ENCODE data around the gene TPP2. TPM values are rescaled to one million over a fixed set of nuclear protein-coding genes. Genes with fewer than 3 reads are reported as not detected.

The TPP2 gene
- total RNA-seq, 6 experiments from 2014 or later: 18.4 to 35.3 (median 28.4) TPM

GRCh38 chr13:102702965-102703725, 106.4 kb downstream of the TPP2 start:
- WGBS (ENCODE audit: insufficient coverage, low coverage, low lambda C conversion rate, missing lambda C conversion rate): 42% methylated on average over 8 of the region's 8 CpGs
- no peak overlapping the region for H3K27ac ChIP-seq
- DNase-seq (no peak), ATAC-seq (no peak)
- intact Hi-C loops (cut with DNase I): no loop called here
- no peaks in the 10 kb centered on the region for H3K9me3 ChIP-seq
- no peaks in the 10 kb centered on the region for H3K36me3 ChIP-seq
- no peak overlapping the region for H3K4me3 ChIP-seq
- H3K27me3 ChIP-seq: no peaks in the 10 kb centered on the region
- TF ChIP-seq CTCF (IDR thresholded peaks at IDR 0.05): no peak
- TF ChIP-seq POLR2A (IDR thresholded peaks at IDR 0.05): no peak
- no peaks in the 10 kb centered on the region for H3K4me1 ChIP-seq

- H3K27me3 ChIP-seq: no peaks in the 10 kb centered on the region
- ATAC-seq (no peak), DNase-seq (no peak)
- intact Hi-C loops (cut with DNase I): no loop called here
- H3K4me3 ChIP-seq: no peak overlapping the region
- TF ChIP-seq CTCF (IDR thresholded peaks at IDR 0.05) (no peak), POLR2A (IDR thresholded peaks at IDR 0.05) (no peak)
- H3K9me3 ChIP-seq: no peaks in the 10 kb centered on the region
- no peak overlapping the region for H3K27ac ChIP-seq
- H3K4me1 ChIP-seq: no peaks in the 10 kb centered on the region
- no peaks in the 10 kb centered on the region for H3K36me3 ChIP-seq
Observed at GRCh38 chr13:102703726-102704035, 106.9 kb downstream of the TPP2 start.

- H3K9me3 ChIP-seq: no peaks in the 10 kb centered on the region
- no peaks in the 10 kb centered on the region for H3K4me1 ChIP-seq
- DNase-seq (no peak), ATAC-seq (no peak)
- TF ChIP-seq CTCF (IDR thresholded peaks at IDR 0.05): no peak
- no peak for TF ChIP-seq POLR2A (IDR thresholded peaks at IDR 0.05)
- intact Hi-C loops (cut with DNase I): no loop called here
- no peaks in the 10 kb centered on the region for H3K27me3 ChIP-seq
- no peak overlapping the region for H3K4me3 ChIP-seq
- no peaks in the 10 kb centered on the region for H3K36me3 ChIP-seq
- WGBS (ENCODE audit: insufficient coverage, low coverage, low lambda C conversion rate, missing lambda C conversion rate): 67% methylated on average over 6 of the region's 6 CpGs
- no peak overlapping the region for H3K27ac ChIP-seq
Observed at GRCh38 chr13:102704238-102705058, 107.7 kb downstream of the TPP2 start.

GRCh38 chr13:102707467-102707866, 110.7 kb downstream of the TPP2 start:
- Histone ChIP-seq H3K27me3 (no peaks in the 10 kb centered on the region), H3K36me3 (no peaks in the 10 kb centered on the region), H3K27ac (no peak overlapping the region), H3K9me3 (no peaks in the 10 kb centered on the region), H3K4me1 (no peaks in the 10 kb centered on the region), H3K4me3 (no peak overlapping the region)
- DNase-seq (no peak), ATAC-seq (peak in 1 of 4 donors; percentile 66)
- TF ChIP-seq POLR2A (IDR thresholded peaks at IDR 0.05): no peak
- TF ChIP-seq CTCF (IDR thresholded peaks at IDR 0.05): no peak
- 33% methylated on average over 4 of the region's 4 CpGs for WGBS (ENCODE audit: insufficient coverage, low coverage, low lambda C conversion rate, missing lambda C conversion rate)
- intact Hi-C loops (cut with DNase I): no loop called here

Measured in right lobe of liver (tissue), 6 donors.